IMR-90 (cell line): ENCODE results near the gene TMX1. TPM values are rescaled to one million over a fixed set of nuclear protein-coding genes. Genes with fewer than 3 reads are reported as not detected.

Source experiments
- ATAC-seq: fragments of 200-7000 bp; cut with Tn5 transposase; 2 replicates; pipeline ENCODE4 v1.9.1; 2020; ENCODE audit warnings: low read depth, mild to moderate bottlenecking, moderate library complexity
- BruUV-seq: library from RNA; stranded (reverse); fragments of 400-500 nt; replicated peaks from 2 replicates; lab custom pipeline; 2021; lab: Mats Ljungman, UMichigan
- CTCF ChIA-PET: fragments of 300-600 bp; formaldehyde crosslinking; extraction: SDS; loops from one replicate; lab custom pipeline; 2021; ENCODE audit warnings: antibody characterized with exemption; lab: Yijun Ruan, JAX
- POLR2A ChIA-PET: fragments of 300-600 bp; sonication (Branson Sonifier 250); formaldehyde crosslinking; loops from one replicate; lab custom pipeline; 2022; ENCODE audit warnings: antibody characterized with exemption; ENCODE audit not compliant: unreplicated experiment; lab: Charles Lee
- DNase-seq: peaks from one replicate; pipeline ENCODE4 v3.0.0; 2013
- H2AFZ ChIP-seq: replicated peaks from 2 replicates; pipeline ENCODE3; 2013; ENCODE audit warnings: low read length, mild to moderate bottlenecking; ENCODE audit not compliant: poor library complexity
- H2AK5ac ChIP-seq: 2 replicates; pipeline ENCODE4 v1.6.1; 2013; ENCODE audit warnings: low read depth, low read length, inconsistent platforms
- H2AK9ac ChIP-seq: replicated peaks from 2 replicates; pipeline ENCODE3; 2013; ENCODE audit warnings: mild to moderate bottlenecking, low read depth, low read length, moderate library complexity; ENCODE audit not compliant: poor library complexity
- H2BK120ac ChIP-seq: 2 replicates; pipeline ENCODE4 v1.6.1; 2013; ENCODE audit warnings: low read depth, low read length, inconsistent platforms
- H2BK15ac ChIP-seq: 3 replicates; pipeline ENCODE4 v1.6.1; 2013; ENCODE audit warnings: low read depth, low read length, inconsistent platforms
- H2BK20ac ChIP-seq: 2 replicates; pipeline ENCODE4 v1.6.1; 2013; ENCODE audit warnings: low read depth, mild to moderate bottlenecking, inconsistent platforms, low read length, moderate library complexity
- H2BK5ac ChIP-seq: 2 replicates; pipeline ENCODE4 v1.6.1; 2013; ENCODE audit warnings: mild to moderate bottlenecking, low read depth, low read length, inconsistent platforms; ENCODE audit not compliant: poor library complexity, severe bottlenecking
- H3K14ac ChIP-seq: replicated peaks from 2 replicates; pipeline ENCODE4 v1.6.1; 2013; ENCODE audit warnings: low read depth, low read length, inconsistent platforms
- H3K18ac ChIP-seq: 2 replicates; pipeline ENCODE4 v1.6.1; 2013; ENCODE audit warnings: low read depth, low read length, control low read depth
- H3K23ac ChIP-seq: 2 replicates; pipeline ENCODE4 v1.6.1; 2013; ENCODE audit warnings: low read depth, low read length, inconsistent platforms
- H3K27ac ChIP-seq: 2 replicates; pipeline ENCODE4 v1.5.1; 2013; ENCODE audit warnings: mild to moderate bottlenecking, control low read depth, low read length; ENCODE audit not compliant: insufficient read depth
- H3K27me3 ChIP-seq: 2 replicates; pipeline ENCODE4 v1.6.1; 2013; ENCODE audit warnings: low read length; ENCODE audit not compliant: control insufficient read depth, insufficient read depth
- H3K36me3 ChIP-seq: 2 replicates; pipeline ENCODE4 v1.6.1; 2013; ENCODE audit warnings: low read length, mixed read lengths; ENCODE audit not compliant: control insufficient read depth, insufficient read depth
- H3K4ac ChIP-seq: 2 replicates; pipeline ENCODE4 v1.6.1; 2013; ENCODE audit warnings: low read depth, low read length, inconsistent platforms
- H3K4me1 ChIP-seq: 2 replicates; pipeline ENCODE4 v1.6.1; 2013; ENCODE audit warnings: low read length, mixed read lengths; ENCODE audit not compliant: control insufficient read depth, insufficient read depth
- H3K4me2 ChIP-seq: 2 replicates; pipeline ENCODE4 v1.6.1; 2013; ENCODE audit warnings: low read depth, mild to moderate bottlenecking, control low read depth, low read length, moderate library complexity
- H3K4me3 ChIP-seq: 2 replicates; pipeline ENCODE4 v1.5.1; 2013; ENCODE audit warnings: low read depth, mild to moderate bottlenecking, control low read depth, low read length, moderate library complexity; ENCODE audit not compliant: insufficient read depth
- H3K56ac ChIP-seq: 2 replicates; pipeline ENCODE4 v1.6.1; 2013; ENCODE audit warnings: low read length, inconsistent platforms; ENCODE audit not compliant: insufficient read depth; ENCODE audit errors: extremely low read depth
- H3K79me1 ChIP-seq, 2 experiments: 2 replicates each; pipeline ENCODE4 v1.6.1; 2013; ENCODE audit warnings: low read length in 2 of 2, inconsistent platforms in 1 of 2, low read depth in 1 of 2
- H3K9ac ChIP-seq: 2 replicates; pipeline ENCODE4 v1.6.1; 2013; ENCODE audit warnings: low read depth, low read length, control low read depth
- H3K9me1 ChIP-seq: 2 replicates; pipeline ENCODE4 v1.6.1; 2013; ENCODE audit warnings: low read length, inconsistent platforms; ENCODE audit not compliant: insufficient read depth
- H3K9me3 ChIP-seq: 2 replicates; pipeline ENCODE4 v1.6.1; 2013; ENCODE audit warnings: low read length; ENCODE audit not compliant: control insufficient read depth, insufficient read depth
- H4K20me1 ChIP-seq: 2 replicates; pipeline ENCODE4 v1.6.1; 2013; ENCODE audit warnings: low read length, inconsistent platforms; ENCODE audit not compliant: insufficient read depth
- H4K5ac ChIP-seq: 2 replicates; pipeline ENCODE4 v1.6.1; 2013; ENCODE audit warnings: mild to moderate bottlenecking, low read depth, low read length, control low read depth
- H4K8ac ChIP-seq, 2 experiments: 2 replicates each; pipeline ENCODE4 v1.6.1; 2013; ENCODE audit warnings: low read depth in 2 of 2, low read length in 2 of 2, control low read depth in 1 of 2, inconsistent platforms in 1 of 2
- H4K91ac ChIP-seq: 2 replicates; pipeline ENCODE4 v1.6.1; 2013; ENCODE audit warnings: low read depth, low read length, inconsistent platforms; ENCODE audit not compliant: insufficient read depth
- BHLHE40 ChIP-seq: fragments of 150-350 bp; IDR thresholded peaks from 2 replicates; pipeline ENCODE4 v1.6.1; 2016; ENCODE audit warnings: mild to moderate bottlenecking, low read depth, low read length
- CEBPB ChIP-seq: IDR thresholded peaks from 2 replicates; pipeline ENCODE4 v1.6.1; 2012; ENCODE audit warnings: low read depth, low read length, improper control_type of control experiment
- CHD1 ChIP-seq: IDR thresholded peaks from 2 replicates; pipeline ENCODE4 v1.6.1; 2012; ENCODE audit warnings: low read depth, low read length, improper control_type of control experiment
- FOS ChIP-seq: fragments of 150-350 bp; IDR thresholded peaks from 2 replicates; pipeline ENCODE4 v1.6.1; 2016; ENCODE audit warnings: low read depth, low read length
- MAFK ChIP-seq: IDR thresholded peaks from 2 replicates; pipeline ENCODE4 v1.6.1; 2012; ENCODE audit warnings: low read depth, low read length, improper control_type of control experiment
- MAZ ChIP-seq: IDR thresholded peaks from 2 replicates; pipeline ENCODE4 v1.6.1; 2012; ENCODE audit warnings: low read depth, mild to moderate bottlenecking, low read length, improper control_type of control experiment, moderate library complexity, borderline replicate concordance
- MXI1 ChIP-seq: IDR thresholded peaks from 2 replicates; pipeline ENCODE4 v1.6.1; 2012; ENCODE audit warnings: low read depth, mild to moderate bottlenecking, low read length, moderate library complexity, borderline replicate concordance
- NFE2L2 ChIP-seq: fragments of 150-350 bp; IDR thresholded peaks from 2 replicates; pipeline ENCODE4 v1.6.1; 2016; ENCODE audit warnings: low read depth, mild to moderate bottlenecking, low read length
- POLR2A ChIP-seq: IDR thresholded peaks from 2 replicates; pipeline ENCODE4 v1.6.1; 2012; ENCODE audit warnings: mild to moderate bottlenecking, low read depth, low read length
- RAD21 ChIP-seq: IDR thresholded peaks from 2 replicates; pipeline ENCODE4 v1.6.1; 2012; ENCODE audit warnings: low read length, improper control_type of control experiment
- RCOR1 ChIP-seq: IDR thresholded peaks from 2 replicates; pipeline ENCODE4 v1.6.1; 2012; ENCODE audit warnings: mild to moderate bottlenecking, low read length, improper control_type of control experiment; ENCODE audit not compliant: insufficient replicate concordance
- RFX5 ChIP-seq: IDR thresholded peaks from 2 replicates; pipeline ENCODE4 v1.8.0; 2012; ENCODE audit warnings: low read depth, mild to moderate bottlenecking, low read length, moderate library complexity
- SMC3 ChIP-seq: fragments of 150-350 bp; IDR thresholded peaks from 2 replicates; pipeline ENCODE4 v1.6.1; 2016; ENCODE audit warnings: low read depth, mild to moderate bottlenecking, antibody characterized with exemption, low read length, moderate library complexity
- WGBS, 2 experiments: methylation state at CpG; one replicate each; pipeline versions ENCODE4 v1.1.5 to v1.1.7; 2013; ENCODE audit warnings: missing lambda C conversion rate in 2 of 2; ENCODE audit not compliant: insufficient read length in 1 of 2; ENCODE audit errors: extremely low coverage in 2 of 2; 5-methylcytosine and 5-hydroxymethylcytosine counted together
- dilution Hi-C: fragments of 300-500 bp; cut with HindIII; formaldehyde crosslinking; loops from one replicate; pipeline ENCODE4 v1.14.3; 2018; ENCODE audit warnings: low sequenced_read_pairs; ENCODE audit not compliant: unreplicated experiment
- in situ Hi-C: fragments of 300-500 bp; cut with MboI; formaldehyde crosslinking; loops from 3 replicates; pipeline ENCODE4 v1.14.3; 2019; ENCODE audit warnings: low sequenced_read_pairs, inconsistent platforms, mixed read lengths
- intact Hi-C: fragments of 100-400 bp; cut with micrococcal nuclease; formaldehyde crosslinking; loops from 2 replicates; pipeline ENCODE4 v1.10.0; 2022
- polyA plus RNA-seq, 3 experiments: library from polyadenylated mRNA; depleted of rRNA; stranded (reverse); fragments of >200 nt; gene quantifications; 2 replicates each; pipeline ENCODE4 v1.2.3, GENCODE V29; 2012; ENCODE audit warnings: low replicate concordance in 1 of 3
- total RNA-seq: library from RNA; depleted of rRNA; stranded (reverse); fragments of >200 nt; gene quantifications from 2 replicates; pipeline ENCODE4 v1.2.3, GENCODE V29; 2012
- TF ChIP-seq, protein P1 (sequence below): fragments of 150-350 bp; IDR thresholded peaks from 2 replicates; pipeline ENCODE4 v1.6.1; 2017; ENCODE audit warnings: mild to moderate bottlenecking, antibody characterized with exemption, low read length, low read depth
- TF ChIP-seq, protein P2 (sequence below): conservative IDR thresholded peaks from 2 replicates; pipeline ENCODE4 v1.5.1; 2012; ENCODE audit warnings: mild to moderate bottlenecking, low read depth, low read length, improper control_type of control experiment
- TF ChIP-seq, protein P3 (sequence below): fragments of 150-350 bp; IDR thresholded peaks from 2 replicates; pipeline ENCODE4 v1.6.1; 2016; ENCODE audit warnings: low read depth, mild to moderate bottlenecking, low read length, moderate library complexity, borderline replicate concordance

TMX1 gene
- total and polyA plus RNA-seq, 2 of the 4 experiments (the other 2 are of a cell fraction), result 15.3 to 24.7 TPM

DNA sequence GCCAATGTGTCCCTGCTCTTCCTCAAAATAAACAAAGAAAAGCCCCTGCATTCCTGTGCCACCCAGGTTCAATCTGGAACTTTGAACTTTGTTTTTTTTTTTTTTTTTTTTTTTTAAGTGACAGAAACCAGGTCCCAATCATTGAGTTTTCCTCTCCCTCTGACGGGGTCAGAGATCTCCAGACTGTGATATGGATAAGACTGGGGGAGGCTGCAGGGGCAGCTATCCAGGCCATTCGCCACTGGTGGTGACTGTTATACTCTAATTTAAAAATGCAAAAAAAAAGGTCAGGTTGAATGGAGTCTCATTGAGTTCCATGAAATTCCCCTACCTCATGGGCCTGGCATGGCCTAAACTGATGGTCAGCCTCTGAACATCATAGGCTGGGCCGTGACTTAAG is 57.0 kb downstream of the TMX1 start:
- Histone ChIP-seq H2AFZ (no peak overlapping the region), H3K79me1 (0 out of 4 replicates have a peak, but pooled peaks cover 0 to 3% of the 10 kb centered on the region in 2 experiments), H3K27me3 (no peaks in the 10 kb centered on the region), H4K5ac (no peak overlapping the region), H2BK20ac (no peak overlapping the region), H2AK9ac (no peak overlapping the region), H3K23ac (no peak overlapping the region), H3K4me3 (no peak overlapping the region), H3K9ac (no peak overlapping the region), H3K4me2 (no peak overlapping the region), H4K91ac (no peak overlapping the region), H3K56ac (no peak overlapping the region), H3K36me3 (no peaks in the 10 kb centered on the region), H2BK15ac (no peak overlapping the region), H3K18ac (no peak overlapping the region), H3K14ac (no peak overlapping the region), H2AK5ac (no peak overlapping the region; the same call in 1 of the 2 replicates), H3K4me1 (peaks cover 12% of the 10 kb centered on the region), H2BK5ac (no peak overlapping the region), H2BK120ac (no peak overlapping the region), H4K20me1 (no peaks in the 10 kb centered on the region), H3K9me3 (no peaks in the 10 kb centered on the region), H4K8ac (no peak overlapping the region), H3K4ac (no peak overlapping the region), H3K9me1 (peaks cover 10% of the 10 kb centered on the region), H3K27ac (no peak overlapping the region)
- no peak for ATAC-seq
- CTCF ChIA-PET, result no interaction called here
- DNase-seq, result no peak
- no TSS peak for BruUV-seq
- POLR2A ChIA-PET, result no interaction called here
- in situ Hi-C loops, result no loop called here
- TF ChIP-seq RAD21 (no peak), CEBPB (no peak), MXI1 (no peak), CHD1 (no peak), POLR2A (no peak), MAFK (no peak), FOS (no peak), MAZ (no peak), SMC3 (no peak), BHLHE40 (no peak), RFX5 (no peak), NFE2L2 (no peak), RCOR1 (no peak)
- TF ChIP-seq, protein P1, sequence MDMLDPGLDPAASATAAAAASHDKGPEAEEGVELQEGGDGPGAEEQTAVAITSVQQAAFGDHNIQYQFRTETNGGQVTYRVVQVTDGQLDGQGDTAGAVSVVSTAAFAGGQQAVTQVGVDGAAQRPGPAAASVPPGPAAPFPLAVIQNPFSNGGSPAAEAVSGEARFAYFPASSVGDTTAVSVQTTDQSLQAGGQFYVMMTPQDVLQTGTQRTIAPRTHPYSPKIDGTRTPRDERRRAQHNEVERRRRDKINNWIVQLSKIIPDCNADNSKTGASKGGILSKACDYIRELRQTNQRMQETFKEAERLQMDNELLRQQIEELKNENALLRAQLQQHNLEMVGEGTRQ, result no peak
- TF ChIP-seq, protein P2, sequence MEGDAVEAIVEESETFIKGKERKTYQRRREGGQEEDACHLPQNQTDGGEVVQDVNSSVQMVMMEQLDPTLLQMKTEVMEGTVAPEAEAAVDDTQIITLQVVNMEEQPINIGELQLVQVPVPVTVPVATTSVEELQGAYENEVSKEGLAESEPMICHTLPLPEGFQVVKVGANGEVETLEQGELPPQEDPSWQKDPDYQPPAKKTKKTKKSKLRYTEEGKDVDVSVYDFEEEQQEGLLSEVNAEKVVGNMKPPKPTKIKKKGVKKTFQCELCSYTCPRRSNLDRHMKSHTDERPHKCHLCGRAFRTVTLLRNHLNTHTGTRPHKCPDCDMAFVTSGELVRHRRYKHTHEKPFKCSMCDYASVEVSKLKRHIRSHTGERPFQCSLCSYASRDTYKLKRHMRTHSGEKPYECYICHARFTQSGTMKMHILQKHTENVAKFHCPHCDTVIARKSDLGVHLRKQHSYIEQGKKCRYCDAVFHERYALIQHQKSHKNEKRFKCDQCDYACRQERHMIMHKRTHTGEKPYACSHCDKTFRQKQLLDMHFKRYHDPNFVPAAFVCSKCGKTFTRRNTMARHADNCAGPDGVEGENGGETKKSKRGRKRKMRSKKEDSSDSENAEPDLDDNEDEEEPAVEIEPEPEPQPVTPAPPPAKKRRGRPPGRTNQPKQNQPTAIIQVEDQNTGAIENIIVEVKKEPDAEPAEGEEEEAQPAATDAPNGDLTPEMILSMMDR, result no peak
- TF ChIP-seq, protein P3, sequence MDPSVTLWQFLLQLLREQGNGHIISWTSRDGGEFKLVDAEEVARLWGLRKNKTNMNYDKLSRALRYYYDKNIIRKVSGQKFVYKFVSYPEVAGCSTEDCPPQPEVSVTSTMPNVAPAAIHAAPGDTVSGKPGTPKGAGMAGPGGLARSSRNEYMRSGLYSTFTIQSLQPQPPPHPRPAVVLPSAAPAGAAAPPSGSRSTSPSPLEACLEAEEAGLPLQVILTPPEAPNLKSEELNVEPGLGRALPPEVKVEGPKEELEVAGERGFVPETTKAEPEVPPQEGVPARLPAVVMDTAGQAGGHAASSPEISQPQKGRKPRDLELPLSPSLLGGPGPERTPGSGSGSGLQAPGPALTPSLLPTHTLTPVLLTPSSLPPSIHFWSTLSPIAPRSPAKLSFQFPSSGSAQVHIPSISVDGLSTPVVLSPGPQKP, result no peak
- dilution Hi-C loops, result no loop called here
- intact Hi-C loops, result no loop called here
- WGBS, 2 experiments, result no CpG with 5 or more reads among the region's 3 CpGs
